K562 (cell line): ENCODE data around the gene FAM227B. TPM values are rescaled to one million over a fixed set of nuclear protein-coding genes. Genes with fewer than 3 reads are reported as not detected.

Experiments used
- AFF4 ChIP-seq: sonication (generic); formaldehyde crosslinking; IDR thresholded peaks from 2 replicates; pipeline ENCODE4 v1.8.0; 2023; ENCODE audit warnings: mild to moderate bottlenecking, missing genetic modification reagents
- ARNT ChIP-seq, 2 experiments: fragments of 450-650 bp; IDR thresholded peaks; 2 replicates each; pipeline ENCODE4 v1.6.1; 2016; ENCODE audit warnings: mild to moderate bottlenecking in 1 of 2
- ATF1 ChIP-seq, 2 experiments: fragments of 450-650 bp in 1 of 2; IDR thresholded peaks; 2 replicates each; pipeline ENCODE4 v1.6.1; 2016; ENCODE audit warnings: missing compliant biosample characterization in 1 of 2, missing genetic modification characterization in 1 of 2
- DMBX1 ChIP-seq: fragments of 250-450 bp; sonication (Bioruptor Pico); IDR thresholded peaks from 2 replicates; pipeline ENCODE4 v1.8.0; 2022; ENCODE audit warnings: inconsistent platforms, mild to moderate bottlenecking, moderate library complexity, borderline replicate concordance
- HDAC8 ChIP-seq: fragments of 450-650 bp; IDR thresholded peaks from 2 replicates; pipeline ENCODE4 v1.6.1; 2016; ENCODE audit warnings: mild to moderate bottlenecking, missing genetic modification characterization, moderate library complexity, missing compliant biosample characterization
- HSF4 ChIP-seq: fragments of 250-450 bp; sonication (Bioruptor Pico); IDR thresholded peaks from 2 replicates; pipeline ENCODE4 v2.1.2; 2022; ENCODE audit warnings: mild to moderate bottlenecking, moderate library complexity, borderline replicate concordance
- LARP7 ChIP-seq: fragments of 450-650 bp; IDR thresholded peaks from 2 replicates; pipeline ENCODE4 v1.6.1; 2016
- PHF20 ChIP-seq: fragments of 450-650 bp; IDR thresholded peaks from 2 replicates; pipeline ENCODE4 v1.6.1; 2018; ENCODE audit not compliant: partially characterized antibody
- STAT5B ChIP-seq: fragments of 250-450 bp; sonication (Bioruptor Pico); IDR thresholded peaks from 2 replicates; pipeline ENCODE4 v1.8.0; 2021; ENCODE audit warnings: mild to moderate bottlenecking, inconsistent platforms
- TRIM24 ChIP-seq, 2 experiments: fragments of 450-650 bp; IDR thresholded peaks; 2 replicates each; pipeline ENCODE4 v1.6.1; 2016
- ZNF217 ChIP-seq: sonication (generic); formaldehyde crosslinking; IDR thresholded peaks from 2 replicates; pipeline ENCODE4 v1.8.0; 2022; ENCODE audit warnings: mild to moderate bottlenecking, missing genetic modification reagents
- ZNF584 ChIP-seq: fragments of 200-800 bp; sonication (Bioruptor generic); IDR thresholded peaks from 2 replicates; pipeline ENCODE4 v1.6.1; 2016; ENCODE audit warnings: low read depth, mild to moderate bottlenecking, missing genetic modification characterization, missing compliant biosample characterization
- polyA plus RNA-seq, 8 experiments: library from polyadenylated mRNA; depleted of rRNA in 4 of 8; stranded (reverse) in 5 of 8; unstranded in 3 of 8; fragments of >200 nt; fragmentation: Nextera tagmentation in 2 of 8; fragmentation: Illumina TruSeq in 1 of 8; extraction: Ambion mirVana in 2 of 8; extraction: Trizol in 1 of 8; gene quantifications; 2 replicates each; pipeline versions ENCODE4 v1.2.1 to v1.2.3, GENCODE V29; 2011 to 2014; ENCODE audit warnings: inconsistent platforms in 1 of 8, missing spikeins in 1 of 8
- total RNA-seq, 7 experiments: library from RNA; depleted of rRNA in 6 of 7; stranded (reverse); fragments of >200 nt in 6 of 7; fragmentation: Illumina TruSeq in 2 of 7; extraction: Trizol in 2 of 7; gene quantifications; 2 replicates each; pipeline versions ENCODE4 v1.2.1 to v1.2.3, GENCODE V29; 2011 to 2021; ENCODE audit warnings: low replicate concordance in 1 of 7
- TF ChIP-seq, protein P1 (sequence below), 2 experiments: fragments of 200-800 bp in 1 of 2; sonication (Bioruptor generic) in 1 of 2; sonication (generic) in 1 of 2; formaldehyde crosslinking in 1 of 2; IDR thresholded peaks in 1 of 2; conservative IDR thresholded peaks in 1 of 2; 2 replicates each; pipeline versions ENCODE4 v1.5.0 to v1.6.1; 2016 to 2020; ENCODE audit warnings: missing compliant biosample characterization in 1 of 2, missing genetic modification characterization in 1 of 2, missing genetic modification reagents in 1 of 2
- TF ChIP-seq, protein P2 (sequence below): fragments of 250-450 bp; sonication (Bioruptor Pico); IDR thresholded peaks from 2 replicates; pipeline ENCODE4 v1.4.0; 2020; ENCODE audit warnings: borderline replicate concordance
- TF ChIP-seq, protein P3 (sequence below): sonication (generic); formaldehyde crosslinking; IDR thresholded peaks from 2 replicates; pipeline ENCODE4 v1.9.0; 2022; ENCODE audit warnings: mild to moderate bottlenecking, missing genetic modification reagents

FAM227B gene
- total and polyA plus RNA-seq, 9 of the 15 experiments (the other 6 are each of a cell fraction or from before 2014, with no cell fraction given): 5.1 to 12.5 (median 11.2) TPM

DNA sequence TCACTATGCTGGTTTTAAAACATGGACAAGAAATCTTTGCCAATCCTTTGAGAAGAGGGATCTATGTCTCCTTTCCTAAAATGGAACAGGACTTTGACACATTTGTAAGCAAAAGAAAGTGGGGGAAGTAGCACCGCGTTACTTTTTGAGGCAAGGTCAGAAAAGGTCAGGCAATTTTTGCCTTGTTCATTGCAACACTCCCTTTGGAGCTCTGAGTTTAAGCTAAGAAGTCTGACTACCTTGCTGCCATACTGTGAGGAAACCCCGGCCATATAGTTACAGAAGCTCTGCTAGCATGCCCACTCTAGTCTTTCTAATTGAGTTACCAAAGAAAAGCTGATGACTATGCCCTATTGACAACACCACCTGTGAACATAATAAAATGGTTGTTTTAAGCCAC, 1.4 kb downstream of the FAM227B start (continued):
- TF ChIP-seq, protein P1, sequence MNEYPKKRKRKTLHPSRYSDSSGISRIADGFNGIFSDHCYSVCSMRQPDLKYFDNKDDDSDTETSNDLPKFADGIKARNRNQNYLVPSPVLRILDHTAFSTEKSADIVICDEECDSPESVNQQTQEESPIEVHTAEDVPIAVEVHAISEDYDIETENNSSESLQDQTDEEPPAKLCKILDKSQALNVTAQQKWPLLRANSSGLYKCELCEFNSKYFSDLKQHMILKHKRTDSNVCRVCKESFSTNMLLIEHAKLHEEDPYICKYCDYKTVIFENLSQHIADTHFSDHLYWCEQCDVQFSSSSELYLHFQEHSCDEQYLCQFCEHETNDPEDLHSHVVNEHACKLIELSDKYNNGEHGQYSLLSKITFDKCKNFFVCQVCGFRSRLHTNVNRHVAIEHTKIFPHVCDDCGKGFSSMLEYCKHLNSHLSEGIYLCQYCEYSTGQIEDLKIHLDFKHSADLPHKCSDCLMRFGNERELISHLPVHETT (CRISPR knock-in tag; conservative IDR thresholded peaks at IDR 0.05 in 1 of 2, IDR thresholded peaks at IDR 0.05 in 1 of 2): 0 out of 4 replicates have a peak, but pooled peaks of 1 of the 2 experiments have one; percentile 12
- TF ChIP-seq HSF4 (CRISPR knock-in tag): no peak
- TF ChIP-seq, protein P2, sequence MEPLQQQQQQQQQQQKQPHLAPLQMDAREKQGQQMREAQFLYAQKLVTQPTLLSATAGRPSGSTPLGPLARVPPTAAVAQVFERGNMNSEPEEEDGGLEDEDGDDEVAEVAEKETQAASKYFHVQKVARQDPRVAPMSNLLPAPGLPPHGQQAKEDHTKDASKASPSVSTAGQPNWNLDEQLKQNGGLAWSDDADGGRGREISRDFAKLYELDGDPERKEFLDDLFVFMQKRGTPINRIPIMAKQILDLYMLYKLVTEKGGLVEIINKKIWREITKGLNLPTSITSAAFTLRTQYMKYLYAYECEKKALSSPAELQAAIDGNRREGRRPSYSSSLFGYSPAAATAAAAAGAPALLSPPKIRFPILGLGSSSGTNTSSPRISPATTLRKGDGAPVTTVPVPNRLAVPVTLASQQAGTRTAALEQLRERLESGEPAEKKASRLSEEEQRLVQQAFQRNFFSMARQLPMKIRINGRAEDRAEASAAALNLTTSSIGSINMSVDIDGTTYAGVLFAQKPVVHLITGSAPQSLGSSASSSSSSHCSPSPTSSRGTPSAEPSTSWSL (CRISPR knock-in tag): no peak
- TF ChIP-seq TRIM24 (IDR thresholded peaks at IDR 0.05): no peak
- TF ChIP-seq HDAC8 (tag): no peak
- TF ChIP-seq PHF20: no peak
- TF ChIP-seq, protein P3, sequence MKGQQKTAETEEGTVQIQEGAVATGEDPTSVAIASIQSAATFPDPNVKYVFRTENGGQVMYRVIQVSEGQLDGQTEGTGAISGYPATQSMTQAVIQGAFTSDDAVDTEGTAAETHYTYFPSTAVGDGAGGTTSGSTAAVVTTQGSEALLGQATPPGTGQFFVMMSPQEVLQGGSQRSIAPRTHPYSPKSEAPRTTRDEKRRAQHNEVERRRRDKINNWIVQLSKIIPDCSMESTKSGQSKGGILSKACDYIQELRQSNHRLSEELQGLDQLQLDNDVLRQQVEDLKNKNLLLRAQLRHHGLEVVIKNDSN (CRISPR knock-in tag): no peak
- no peak for TF ChIP-seq DMBX1 (CRISPR knock-in tag)
- no peak for TF ChIP-seq ZNF217 (CRISPR knock-in tag)
- no peak for TF ChIP-seq ATF1 (CRISPR knock-in tag; IDR thresholded peaks at IDR 0.05)
- no peak for TF ChIP-seq ATF1 (tag; IDR thresholded peaks at IDR 0.05)
- no peak for TF ChIP-seq LARP7
- TF ChIP-seq AFF4 (CRISPR knock-in tag): no peak
- TF ChIP-seq ZNF584: 0 out of 2 replicates have a peak, but pooled peaks have one; percentile 29
- TF ChIP-seq ARNT (IDR thresholded peaks at IDR 0.05): no peak
- TF ChIP-seq STAT5B (CRISPR knock-in tag): no peak
